SHP77 (cell line): ENCODE results near the gene GNG2.
A peak's percentile ranks its signal among the peaks of the same experiment; 100 is the strongest.

Source experiments
- DNase-seq, 2 experiments: peaks; one replicate each; lab custom pipeline; 2025; lab: John Stamatoyannopoulos, UW

GNG2 gene

GRCh38 chr14:51860164-51860824, at the start of gene GNG2:
Gene GNG2 (plus strand): TSS chr14:51860612. CDS start chr14:51950679, 90,067 bp downstream.
- DNase-seq = peak; percentile 20 to 58

- no peak for DNase-seq
Observed at GRCh38 chr14:51811706-51812105, 48.7 kb upstream of the GNG2 start.

DNA sequence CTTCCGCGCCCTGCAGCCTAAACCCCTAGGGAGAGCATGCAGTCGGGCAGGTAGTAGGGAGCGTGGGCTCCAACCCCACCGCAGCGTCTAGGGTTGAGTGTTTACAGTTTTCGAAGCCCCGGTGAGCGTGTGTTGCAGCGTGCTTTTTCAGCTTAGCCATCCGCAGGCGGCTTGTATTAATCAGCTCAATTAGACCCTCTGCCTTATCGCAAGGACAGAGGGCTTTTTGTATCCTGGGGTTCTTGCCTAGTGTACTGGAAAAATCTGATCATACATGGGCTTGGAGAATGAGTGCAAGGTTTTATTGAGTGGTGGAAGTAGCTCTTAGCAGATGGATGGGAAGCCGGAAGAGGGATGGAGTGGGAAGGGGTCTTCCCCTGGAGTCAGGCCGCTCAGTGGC, 44.4 kb upstream of the GNG2 start:
- no peak for DNase-seq

DNA sequence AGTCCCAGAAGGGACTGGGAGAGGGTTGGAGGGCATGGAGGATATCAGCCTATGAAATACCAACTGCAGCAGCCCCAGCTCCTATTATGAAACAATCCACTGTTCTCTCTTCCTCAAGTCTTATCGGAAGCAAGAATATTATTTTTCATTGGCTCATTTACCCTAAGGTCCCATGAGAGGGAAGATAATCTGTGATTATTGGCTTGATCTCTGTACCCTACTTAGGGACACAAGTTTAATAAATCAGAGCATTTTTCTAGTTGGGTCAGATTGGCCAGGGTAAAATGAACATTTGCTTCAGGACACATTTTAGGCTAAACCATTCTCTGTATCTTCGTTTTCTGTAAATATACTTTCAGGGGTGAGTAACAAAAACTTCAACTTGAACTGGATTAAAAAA, 43.1 kb upstream of the GNG2 start:
- no peak for DNase-seq

DNA sequence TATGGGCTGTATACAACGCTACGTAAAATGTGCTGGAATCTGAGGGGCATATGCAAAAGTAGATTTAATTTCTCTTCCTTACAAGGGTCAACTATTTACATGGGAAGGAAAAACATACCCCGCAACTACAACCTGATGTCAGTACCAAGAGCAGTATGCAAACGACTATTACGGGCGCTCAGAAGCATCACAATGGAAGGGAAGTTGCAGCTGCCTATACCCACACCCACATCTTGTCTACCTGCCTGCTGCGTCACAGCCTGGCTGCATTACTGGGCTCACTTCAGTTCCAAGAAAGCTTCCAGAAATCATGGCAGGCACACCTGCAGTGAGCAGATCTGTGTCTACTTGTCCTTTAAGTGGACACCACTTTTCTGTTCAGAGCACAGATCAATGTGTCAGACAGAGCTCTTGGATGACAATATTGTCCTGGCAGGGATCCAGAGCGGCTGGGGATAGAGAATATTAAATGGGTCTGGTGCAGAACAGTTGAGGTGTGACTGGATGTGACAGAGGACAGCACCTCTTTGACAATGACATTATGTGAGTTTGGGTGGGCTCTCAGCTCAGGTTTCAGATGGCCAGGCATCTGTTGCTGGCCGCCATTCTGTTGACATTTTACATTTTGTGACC, 41.5 kb upstream of the GNG2 start:
- DNase-seq = peak; percentile 35 to 59

DNA sequence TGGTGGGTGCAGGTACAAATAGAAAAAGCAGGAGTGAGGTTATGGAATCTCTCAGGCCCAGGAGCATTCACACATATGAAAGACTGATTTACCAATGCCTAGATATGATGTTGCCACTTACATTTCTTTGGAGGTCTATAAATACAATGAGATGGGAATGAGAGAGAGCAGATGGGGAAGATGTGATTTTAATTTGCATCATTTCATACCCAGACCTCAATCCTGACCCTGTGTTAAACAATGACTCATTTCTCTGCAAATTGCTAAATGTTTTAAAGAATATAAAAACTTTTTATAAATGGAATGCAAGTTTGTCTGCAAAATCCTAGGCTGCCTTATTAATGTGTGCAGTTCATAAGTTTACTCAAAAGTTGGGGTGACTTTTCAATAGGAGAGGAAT, 38.6 kb upstream of the GNG2 start:
- no peak for DNase-seq

DNA sequence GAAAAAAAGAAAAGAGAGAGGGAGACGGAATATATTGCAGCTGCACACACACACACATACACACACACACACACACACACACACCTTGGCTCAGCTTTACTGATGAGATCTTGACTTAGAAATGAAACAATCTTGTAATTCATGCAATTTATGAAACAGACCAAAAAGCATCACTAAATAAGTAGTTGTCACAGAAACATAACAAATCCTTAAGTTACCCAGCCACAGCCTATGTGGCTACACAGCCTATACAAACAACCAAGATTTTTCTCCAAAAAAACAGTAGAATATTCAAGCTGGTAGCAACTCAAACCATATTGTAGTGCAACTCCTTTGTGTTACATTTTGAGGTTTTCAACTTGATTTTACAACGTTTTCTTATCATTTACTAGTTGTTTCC, 37.9 kb upstream of the GNG2 start:
- no peak for DNase-seq

DNA sequence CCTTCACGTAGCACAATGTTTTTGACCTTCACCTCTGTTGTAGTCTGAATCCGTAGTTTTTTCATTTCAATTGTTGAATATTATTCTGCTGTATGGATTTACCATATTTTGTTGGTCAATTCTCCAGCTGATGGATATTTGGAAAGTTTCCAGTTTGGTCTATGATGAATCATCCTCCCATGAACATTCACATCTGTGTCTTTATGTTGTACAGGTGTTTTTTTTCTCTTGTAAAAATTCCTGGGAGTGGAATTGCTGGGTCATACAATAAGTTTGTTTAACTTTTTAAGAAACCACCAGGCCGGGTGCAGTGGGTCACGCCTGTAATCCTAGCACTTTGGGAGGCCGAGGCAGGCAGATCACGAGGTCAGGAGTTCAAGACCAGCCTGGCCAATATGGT, 36.7 kb upstream of the GNG2 start:
- DNase-seq = no peak

- no peak for DNase-seq
Observed at GRCh38 chr14:51824191-51824590, 36.2 kb upstream of the GNG2 start.

- no peak for DNase-seq
Observed at GRCh38 chr14:51825926-51826325, 34.5 kb upstream of the GNG2 start.

GRCh38 chr14:51828017-51828797, 32.2 kb upstream of the GNG2 start:
- DNase-seq = no peak

DNA sequence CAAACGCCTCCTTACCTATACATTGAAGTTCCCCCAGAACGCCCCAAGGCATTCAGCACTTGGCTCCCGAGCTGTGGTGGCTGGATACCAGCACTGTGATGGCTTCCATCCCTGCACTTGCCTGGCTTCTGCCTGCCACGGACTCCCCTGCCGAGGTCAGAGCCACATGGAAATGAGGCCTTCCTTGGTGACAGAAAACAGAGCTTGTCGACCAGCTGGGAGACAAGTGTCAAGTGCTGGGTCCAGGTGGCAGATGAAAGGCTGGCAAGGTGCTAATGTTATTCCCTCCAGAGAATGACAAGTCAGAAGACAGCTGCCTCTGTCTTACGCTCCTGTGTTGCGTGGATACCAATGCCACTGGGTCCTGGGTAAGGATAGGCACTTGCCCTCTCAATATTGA, 26.2 kb upstream of the GNG2 start:
- DNase-seq = peak; percentile 42 to 53

- no peak for DNase-seq
Observed at GRCh38 chr14:51836417-51836816, 24.0 kb upstream of the GNG2 start.

GRCh38 chr14:51844081-51844881, 16.1 kb upstream of the GNG2 start:
- no peak for DNase-seq

- no peak for DNase-seq
Observed at GRCh38 chr14:51845811-51846210, 14.6 kb upstream of the GNG2 start.

DNA sequence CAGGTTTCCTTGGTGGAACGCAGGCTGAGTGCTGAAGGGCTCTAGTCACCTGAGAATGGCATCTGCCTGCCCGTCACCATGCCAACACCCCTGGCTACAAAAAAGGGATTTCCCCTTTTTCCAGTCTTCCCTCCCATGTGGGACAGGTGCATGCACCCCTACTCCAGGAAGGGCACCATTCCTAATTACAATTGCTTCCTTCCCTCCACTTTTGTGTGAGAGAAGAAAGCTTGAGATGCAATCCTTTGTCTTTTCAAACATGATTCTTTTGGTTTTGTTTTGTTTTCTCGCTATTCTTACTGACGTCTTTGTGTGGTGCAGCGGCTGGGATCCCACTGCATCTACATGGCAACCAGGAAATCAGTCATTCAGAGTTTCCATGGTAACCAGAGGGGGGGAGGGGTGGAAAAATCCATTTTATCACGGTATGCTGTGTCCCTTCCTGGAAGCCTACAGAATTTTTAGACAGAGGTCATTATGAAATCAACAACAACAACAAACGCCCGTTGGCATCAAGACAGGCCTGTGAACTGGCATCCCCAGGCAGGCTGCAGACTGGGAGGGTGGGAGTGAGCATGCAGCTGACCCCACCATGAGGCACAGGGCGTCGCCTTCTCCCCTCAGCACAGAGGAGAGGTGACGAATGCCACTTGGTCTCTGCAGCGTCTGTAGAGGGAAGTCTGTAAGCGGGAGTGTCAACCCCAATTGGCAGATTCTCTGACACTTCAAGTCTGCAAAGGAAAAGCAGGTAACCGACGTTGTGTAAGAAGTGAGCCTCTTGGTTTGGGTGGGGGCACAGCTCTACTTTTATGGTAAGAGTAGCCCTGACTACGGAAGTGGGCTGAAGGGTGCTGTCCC, 13.6 kb upstream of the GNG2 start:
- peak; percentile 57 to 58 for DNase-seq

DNA sequence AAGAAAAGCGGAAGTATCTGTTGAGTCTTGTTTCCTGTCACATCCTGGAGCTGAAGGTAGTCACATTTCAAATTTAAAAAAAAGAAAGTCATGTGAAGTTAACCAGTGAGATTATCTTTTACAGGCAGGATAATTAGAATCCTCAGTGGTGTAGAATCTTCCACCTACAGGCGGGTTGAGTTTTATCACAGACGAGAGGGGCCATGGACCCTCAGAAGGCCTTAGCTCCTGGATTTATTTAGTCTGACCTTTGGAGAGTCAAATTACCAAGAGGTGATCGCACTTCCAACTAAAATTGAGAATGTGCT, 13.0 kb upstream of the GNG2 start:
- DNase-seq = no peak

GRCh38 chr14:51848120-51848519, 12.3 kb upstream of the GNG2 start:
- no peak for DNase-seq

DNA sequence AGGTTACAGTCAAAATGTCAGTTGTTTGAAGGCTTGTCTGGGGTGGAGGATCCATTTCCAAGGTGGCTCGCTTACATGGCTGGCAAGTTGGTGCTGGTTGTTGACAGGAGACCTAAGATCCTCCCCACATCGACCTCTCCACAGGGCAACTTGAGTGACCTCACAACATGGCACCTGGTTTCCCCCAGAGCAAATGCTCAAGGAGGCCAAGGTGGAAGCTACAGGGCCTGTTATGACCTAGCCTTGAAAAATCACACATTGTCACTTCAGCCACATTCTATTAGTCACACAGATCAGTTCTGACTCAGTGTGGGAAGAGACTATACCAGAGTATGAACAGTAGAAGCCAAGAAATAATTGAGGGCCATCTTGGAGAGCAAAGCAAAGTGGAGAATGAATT, 11.3 kb upstream of the GNG2 start:
- no peak for DNase-seq

DNA sequence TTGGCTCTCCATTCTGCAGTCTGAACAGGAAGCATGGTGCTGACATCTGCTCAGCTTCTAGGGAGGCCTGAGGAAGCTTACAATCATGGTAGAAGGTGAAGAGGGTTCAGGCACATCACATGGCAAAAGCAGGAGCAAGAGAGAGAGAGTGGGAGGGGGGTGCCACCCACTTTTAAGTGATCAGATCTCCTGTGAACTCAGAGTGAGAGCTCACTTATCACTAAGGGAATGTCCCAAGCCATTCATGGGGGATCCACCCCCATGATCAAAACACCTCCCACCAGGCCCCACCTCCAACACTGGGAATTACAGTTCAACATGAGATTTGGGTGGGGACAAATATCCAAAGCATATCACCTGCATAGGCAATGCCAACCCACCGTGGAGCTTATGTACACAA, 9.8 kb upstream of the GNG2 start:
- DNase-seq = no peak

DNA sequence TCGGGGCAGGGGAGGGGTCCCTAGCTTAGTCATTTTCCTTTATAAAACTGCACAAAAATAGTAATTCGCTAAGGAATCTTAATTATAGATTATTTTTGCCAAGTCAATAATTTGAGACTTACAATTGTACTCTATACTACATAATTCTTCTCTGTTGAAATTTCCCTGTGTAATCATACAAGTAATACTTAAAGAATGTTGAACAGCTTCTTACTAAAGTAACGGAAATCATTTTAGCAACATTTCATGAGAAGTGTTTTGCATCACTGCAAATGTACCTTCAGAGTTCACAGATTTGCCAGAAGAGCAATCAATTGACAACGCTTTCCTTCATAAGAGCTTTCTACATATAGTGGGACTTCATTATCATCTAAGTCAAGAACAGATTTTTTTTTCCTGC, 7.9 kb upstream of the GNG2 start:
- no peak for DNase-seq

DNA sequence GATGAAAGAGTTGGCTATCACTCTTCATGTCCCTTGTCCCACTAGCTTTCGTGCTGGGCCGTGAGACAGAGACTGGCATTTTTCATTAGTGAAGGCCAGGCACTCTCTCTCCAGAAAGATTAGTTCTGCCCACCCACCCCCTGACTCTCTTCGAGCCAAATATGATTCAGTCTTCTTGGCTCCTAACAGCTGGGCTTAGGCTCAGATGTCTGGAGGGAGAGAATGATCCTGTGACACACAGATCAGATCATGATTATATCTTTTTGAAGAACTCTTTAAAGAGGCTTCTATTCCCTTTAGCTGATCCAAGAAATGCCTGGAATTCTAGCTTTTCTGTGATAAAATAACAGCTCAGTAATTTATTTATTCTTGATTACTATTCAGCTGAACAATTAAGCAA, 5.2 kb upstream of the GNG2 start:
- DNase-seq = no peak
